A673 (cell line): Measurements from ENCODE around the gene RBM19. TPM values are rescaled to one million over a fixed set of nuclear protein-coding genes. Genes with fewer than 3 reads are reported as not detected.

Source experiments
- BruUV-seq: library from RNA; stranded (reverse); fragments of 400-500 nt; replicated peaks from 2 replicates; lab custom pipeline; 2021; lab: Mats Ljungman, UMichigan
- CTCF ChIA-PET: fragments of 300-600 bp; sonication (Branson Sonifier 250); formaldehyde crosslinking; loops from one replicate; lab custom pipeline; 2022; ENCODE audit warnings: antibody characterized with exemption; lab: Charles Lee
- POLR2A ChIA-PET: fragments of 300-600 bp; sonication (Branson Sonifier 250); formaldehyde crosslinking; loops from one replicate; lab custom pipeline; 2022; ENCODE audit warnings: antibody characterized with exemption; ENCODE audit not compliant: low non-redundant PET; lab: Charles Lee
- DNase-seq: peaks from one replicate; pipeline ENCODE4 v3.0.0-alpha.2; 2015; ENCODE audit warnings: low spot score
- H3K27ac ChIP-seq: fragments of 200-600 bp; sonication (generic); 2 replicates; pipeline ENCODE4 v1.5.1; 2016; ENCODE audit warnings: mixed run types, low read depth, mild to moderate bottlenecking, mixed read lengths, antibody characterized with exemption, low read length; ENCODE audit not compliant: poor library complexity, severe bottlenecking
- H3K27me3 ChIP-seq: fragments of 200-600 bp; sonication (generic); replicated peaks from 2 replicates; pipeline ENCODE4 v1.6.1; 2017; ENCODE audit warnings: mixed run types, low read depth, mild to moderate bottlenecking, mixed read lengths, antibody characterized with exemption, low read length; ENCODE audit not compliant: insufficient read depth, poor library complexity
- H3K36me3 ChIP-seq: fragments of 200-600 bp; sonication (generic); 2 replicates; pipeline ENCODE4 v1.6.1; 2016; ENCODE audit warnings: mixed run types, mild to moderate bottlenecking, mixed read lengths, antibody characterized with exemption, low read length; ENCODE audit not compliant: insufficient read depth, poor library complexity, severe bottlenecking
- H3K4me1 ChIP-seq: fragments of 200-600 bp; sonication (generic); 2 replicates; pipeline ENCODE4 v1.6.1; 2017; ENCODE audit warnings: mixed run types, mild to moderate bottlenecking, mixed read lengths, antibody characterized with exemption, low read length; ENCODE audit not compliant: insufficient read depth, poor library complexity, severe bottlenecking
- H3K4me3 ChIP-seq: fragments of 200-600 bp; sonication (generic); 2 replicates; pipeline ENCODE4 v1.5.1; 2016; ENCODE audit warnings: low read depth, mixed run types, mild to moderate bottlenecking, mixed read lengths, low read length; ENCODE audit not compliant: poor library complexity, severe bottlenecking
- H3K9me3 ChIP-seq: fragments of 200-600 bp; sonication (generic); 2 replicates; pipeline ENCODE4 v1.6.1; 2016; ENCODE audit warnings: mixed run types, low read depth, mild to moderate bottlenecking, mixed read lengths, antibody characterized with exemption, low read length; ENCODE audit not compliant: poor library complexity, severe bottlenecking
- EZH2 ChIP-seq: fragments of 200-600 bp; sonication (generic); IDR thresholded peaks from 2 replicates; pipeline ENCODE4 v1.6.1; 2017; ENCODE audit warnings: borderline replicate concordance, low read depth, mild to moderate bottlenecking, mixed read lengths, antibody characterized with exemption, low read length; ENCODE audit not compliant: poor library complexity, severe bottlenecking
- intact Hi-C: fragments of 100-400 bp; cut with micrococcal nuclease; formaldehyde crosslinking; loops from one replicate; pipeline ENCODE4 v1.10.0; 2022; ENCODE audit not compliant: unreplicated experiment
- total RNA-seq: library from RNA; stranded (reverse); gene quantifications from 2 replicates; pipeline ENCODE4 v1.2.3, GENCODE V29; 2021
- TF ChIP-seq, protein P1 (sequence below): fragments of 300-800, 200-600 bp; sonication (generic); conservative IDR thresholded peaks from 2 replicates; pipeline ENCODE4 v1.5.1; 2017; ENCODE audit warnings: low read depth, mild to moderate bottlenecking, antibody characterized with exemption, low read length, moderate library complexity, mixed read lengths

Gene RBM19
- total RNA-seq, 1 experiment from 2014 or later = 47.1 TPM

- Histone ChIP-seq H3K27ac (no peak overlapping the region), H3K27me3 (no peaks in the 10 kb centered on the region), H3K36me3 (peaks cover 5% of the 10 kb centered on the region), H3K4me1 (no peaks in the 10 kb centered on the region), H3K9me3 (no peaks in the 10 kb centered on the region), H3K4me3 (no peak overlapping the region)
- DNase-seq = no peak
- intact Hi-C loops = no loop called here
- TF ChIP-seq, protein P1, sequence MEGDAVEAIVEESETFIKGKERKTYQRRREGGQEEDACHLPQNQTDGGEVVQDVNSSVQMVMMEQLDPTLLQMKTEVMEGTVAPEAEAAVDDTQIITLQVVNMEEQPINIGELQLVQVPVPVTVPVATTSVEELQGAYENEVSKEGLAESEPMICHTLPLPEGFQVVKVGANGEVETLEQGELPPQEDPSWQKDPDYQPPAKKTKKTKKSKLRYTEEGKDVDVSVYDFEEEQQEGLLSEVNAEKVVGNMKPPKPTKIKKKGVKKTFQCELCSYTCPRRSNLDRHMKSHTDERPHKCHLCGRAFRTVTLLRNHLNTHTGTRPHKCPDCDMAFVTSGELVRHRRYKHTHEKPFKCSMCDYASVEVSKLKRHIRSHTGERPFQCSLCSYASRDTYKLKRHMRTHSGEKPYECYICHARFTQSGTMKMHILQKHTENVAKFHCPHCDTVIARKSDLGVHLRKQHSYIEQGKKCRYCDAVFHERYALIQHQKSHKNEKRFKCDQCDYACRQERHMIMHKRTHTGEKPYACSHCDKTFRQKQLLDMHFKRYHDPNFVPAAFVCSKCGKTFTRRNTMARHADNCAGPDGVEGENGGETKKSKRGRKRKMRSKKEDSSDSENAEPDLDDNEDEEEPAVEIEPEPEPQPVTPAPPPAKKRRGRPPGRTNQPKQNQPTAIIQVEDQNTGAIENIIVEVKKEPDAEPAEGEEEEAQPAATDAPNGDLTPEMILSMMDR = no peak
- TF ChIP-seq EZH2 = no peak
- BruUV-seq = no TSS peak
- POLR2A ChIA-PET = no interaction called here
- CTCF ChIA-PET = no interaction called here
These were observed 32.8 kb downstream of the RBM19 start for GRCh38 chr12:113933201-113933786.

DNA sequence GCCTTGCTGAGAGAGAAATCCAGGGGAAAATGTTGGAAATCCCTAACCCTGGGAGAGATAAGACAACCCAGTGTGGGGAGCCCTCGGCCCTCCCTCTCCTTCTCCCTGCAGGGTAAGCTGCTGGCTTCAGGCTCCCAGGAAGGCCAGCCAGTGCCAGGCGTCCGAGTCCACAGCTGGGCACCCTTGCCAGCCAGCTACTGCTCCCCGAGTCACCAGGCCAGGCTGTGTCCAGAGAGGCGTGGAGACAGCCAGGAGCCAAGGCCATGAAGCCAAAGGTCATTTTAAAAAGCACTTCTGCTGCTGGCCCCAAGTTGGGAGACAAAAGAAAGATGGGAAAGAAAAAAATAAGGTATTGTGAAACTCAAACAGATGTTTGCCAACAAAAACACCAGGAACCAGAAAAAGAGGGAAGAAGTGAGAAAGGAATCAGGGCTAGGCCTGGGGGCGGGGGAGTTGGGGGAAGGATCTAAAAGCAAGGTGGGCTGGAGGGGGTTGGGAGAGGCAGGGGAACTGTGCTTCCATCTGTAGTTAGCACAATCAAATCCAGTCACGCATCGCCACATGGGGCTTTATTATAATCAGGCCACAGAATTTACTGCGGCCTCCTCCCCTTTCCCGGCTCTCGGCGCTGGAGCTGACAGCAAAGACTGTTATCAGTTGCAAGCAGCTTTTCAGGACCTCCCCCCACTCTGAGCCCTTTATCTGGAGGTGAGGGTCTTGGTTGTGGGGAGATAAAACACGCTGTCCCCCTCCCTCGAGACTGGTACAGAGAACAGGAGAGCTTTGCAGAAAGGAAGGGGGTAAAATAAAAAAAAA lies 33.5 kb downstream of the RBM19 start:
- H3K27me3 ChIP-seq = no peaks in the 10 kb centered on the region
- BruUV-seq = no TSS peak
- no peak overlapping the region for H3K27ac ChIP-seq
- no peaks in the 10 kb centered on the region for H3K9me3 ChIP-seq
- DNase-seq = no peak
- peaks cover 5% of the 10 kb centered on the region for H3K36me3 ChIP-seq
- intact Hi-C loops = no loop called here
- no peaks in the 10 kb centered on the region for H3K4me1 ChIP-seq
- CTCF ChIA-PET = no interaction called here
- TF ChIP-seq, protein P1 = no peak
- TF ChIP-seq EZH2 = no peak
- no peak overlapping the region for H3K4me3 ChIP-seq
- POLR2A ChIA-PET = no interaction called here

- H3K4me3 ChIP-seq = no peak overlapping the region
- H3K27me3 ChIP-seq = no peaks in the 10 kb centered on the region
- H3K4me1 ChIP-seq = no peaks in the 10 kb centered on the region
- no peak overlapping the region for H3K27ac ChIP-seq
- DNase-seq = no peak
- POLR2A ChIA-PET = no interaction called here
- intact Hi-C loops = no loop called here
- CTCF ChIA-PET = no interaction called here
- peaks cover 3% of the 10 kb centered on the region for H3K36me3 ChIP-seq
- TF ChIP-seq, protein P1 = no peak
- no peak for TF ChIP-seq EZH2
- no TSS peak for BruUV-seq
- no peaks in the 10 kb centered on the region for H3K9me3 ChIP-seq
These were observed 34.6 kb downstream of the RBM19 start for GRCh38 chr12:113931517-113931916.
